ENCODE measurements around the gene SOX12.

- TF ChIP-seq CTCF (IDR thresholded peaks at IDR 0.05): no peak
- no peak for TF ChIP-seq POLR2A (IDR thresholded peaks at IDR 0.05)
Measured at GRCh38 chr20:366719-367485, 41.5 kb downstream of the SOX12 start.

All from lower leg skin (tissue), 3 donors.